ENCODE measurements around the gene PRM3. TPM values are rescaled to one million over a fixed set of nuclear protein-coding genes. Genes with fewer than 3 reads are reported as not detected.

PRM3 gene
- not detected in 5 replicates for total RNA-seq (2022; extraction: Qiagen RNA extraction)

GRCh38 chr16:11272921-11273720, at the start of gene PRM3:
TSS of gene PRM3 (minus strand) at chr16:11273629. CDS start at chr16:11273595, 34 bp downstream.

GRCh38 chr16:11280616-11281522, 7.4 kb upstream of the PRM3 start, which contains the start of gene PRM1:
TSS of gene PRM1 (minus strand) at chr16:11281330. CDS start at chr16:11281238, 92 bp downstream.

GRCh38 chr16:11276143-11276895, 2.9 kb upstream of the PRM3 start, which contains the start of gene PRM2:
TSS of gene PRM2 (minus strand) at chr16:11276480. CDS start at chr16:11276370, 110 bp downstream.

GRCh38 chr16:11268921-11269375, 4.5 kb downstream of the PRM3 start, which contains the start of gene TNP2:
TSS of gene TNP2 (minus strand) at chr16:11269325. CDS start at chr16:11269262, 63 bp downstream.

GRCh38 chr16:11255737-11256660, 17.4 kb downstream of the PRM3 start, which contains the start of gene SOCS1:
TSS of gene SOCS1 (minus strand) at chr16:11256204. CDS start at chr16:11255478, 726 bp downstream.

Other genes starting within 250 kb of the PRM3 start
- 0.76 to 2.6 TPM (median 1.9 TPM) in 5 replicates for gene SOCS1, start 17.4 kb downstream of the PRM3 start, total RNA-seq (2022; extraction: Qiagen RNA extraction)
- gene TNP2, start 4.3 kb downstream of the PRM3 start, total RNA-seq (2022; extraction: Qiagen RNA extraction), result not detected in 5 replicates
- gene PRM2, start 2.9 kb upstream of the PRM3 start, total RNA-seq (2022; extraction: Qiagen RNA extraction), result not detected in 5 replicates
- not detected in 5 replicates for gene PRM1, start 7.7 kb upstream of the PRM3 start, total RNA-seq (2022; extraction: Qiagen RNA extraction)
- 25.0 to 36.6 TPM (median 33.5 TPM) in 5 replicates for gene RMI2, start 71.8 kb upstream of the PRM3 start, total RNA-seq (2022; extraction: Qiagen RNA extraction)

Measured in A549 treated with CORT108297 at 1 μM for 4 hours (cell line).